Fibroblast of skin of right quadriceps (primary cell): ENCODE results near the gene RAB6D.
"Not testable (repeated sequence)": the region's sequence is repeated elsewhere in the genome, so short reads cannot be mapped to it uniquely, and the experiment has no call there.

Experiments
- DNase-seq: peaks from one replicate; pipeline ENCODE4 v3.0.0-alpha.2; 2013

RAB6D gene

GRCh38 chr2:131363213-131363612, 755 bp downstream of the RAB6D start:
- DNase-seq, result not testable (repeated sequence)

- not testable (repeated sequence) for DNase-seq
Measured at GRCh38 chr2:131361773-131362172, 2.2 kb downstream of the RAB6D start.

GRCh38 chr2:131353167-131353697, 10.7 kb downstream of the RAB6D start:
- DNase-seq, result not testable (repeated sequence)

GRCh38 chr2:131349021-131349420, 14.9 kb downstream of the RAB6D start:
- no peak for DNase-seq

- not testable (repeated sequence) for DNase-seq
Measured at GRCh38 chr2:131347035-131347434, 16.9 kb downstream of the RAB6D start.

- DNase-seq, result not testable (repeated sequence)
Measured at GRCh38 chr2:131339307-131339706, 24.7 kb downstream of the RAB6D start.

- not testable (repeated sequence) for DNase-seq
Measured at GRCh38 chr2:131335319-131335718, 28.6 kb downstream of the RAB6D start.

- DNase-seq, result not testable (repeated sequence)
Measured at GRCh38 chr2:131332709-131333108, 31.3 kb downstream of the RAB6D start.

- not testable (repeated sequence) for DNase-seq
Measured at GRCh38 chr2:131331000-131331399, 33.0 kb downstream of the RAB6D start.

GRCh38 chr2:131322209-131322608, 41.8 kb downstream of the RAB6D start:
- DNase-seq, result no peak

GRCh38 chr2:131321344-131321743, 42.6 kb downstream of the RAB6D start:
- DNase-seq, result not testable (repeated sequence)

- DNase-seq, result not testable (repeated sequence)
Measured at GRCh38 chr2:131311001-131311400, 53.0 kb downstream of the RAB6D start.
